GM23338 (cell line): ENCODE results near the gene AGAP1.

Experiments
- CTCF ChIP-seq, 2 experiments: fragments of 200-600 bp in 1 of 2; sonication (generic) in 1 of 2; conservative IDR thresholded peaks; 2 replicates each; pipeline versions ENCODE4 v1.5.1 to v1.6.1; 2016 to 2017; ENCODE audit warnings: antibody characterized with exemption in 2 of 2, low read depth in 2 of 2, mild to moderate bottlenecking in 2 of 2, moderate library complexity in 1 of 2
- ETS1 ChIP-seq: IDR thresholded peaks from 2 replicates; pipeline ENCODE4 v1.6.1; 2016; ENCODE audit warnings: antibody characterized with exemption
- EZH2 ChIP-seq: fragments of 200-600 bp; sonication (generic); IDR thresholded peaks from one replicate; pipeline ENCODE4 v1.8.0; 2017; ENCODE audit warnings: antibody characterized with exemption, mild to moderate bottlenecking, low read depth; ENCODE audit not compliant: unreplicated experiment
- EZH2phosphoT487 ChIP-seq: fragments of 200-600 bp; sonication (generic); IDR thresholded peaks from one replicate; pipeline ENCODE4 v1.8.1; 2018; ENCODE audit warnings: antibody characterized with exemption; ENCODE audit not compliant: unreplicated experiment
- POLR2AphosphoS5 ChIP-seq: IDR thresholded peaks from 2 replicates; pipeline ENCODE4 v1.6.1; 2016; ENCODE audit warnings: antibody characterized with exemption, low read depth
- REST ChIP-seq: IDR thresholded peaks from one replicate; pipeline ENCODE4 v1.6.1; 2018; ENCODE audit warnings: antibody characterized with exemption; ENCODE audit not compliant: unreplicated experiment

GRCh38 chr2:235485362-235485761 is 8.5 kb upstream of the AGAP1 start:
- no peak for TF ChIP-seq CTCF (conservative IDR thresholded peaks at IDR 0.05; ENCODE audit: low read depth in 2 of 2)
- no peak for TF ChIP-seq EZH2phosphoT487
- TF ChIP-seq POLR2AphosphoS5: no peak
- TF ChIP-seq EZH2: no peak
- no peak for TF ChIP-seq REST
- TF ChIP-seq ETS1: no peak
